NCI-H187 (cell line): ENCODE measurements around the gene HOXC9.

Experiments
- DNase-seq, 2 experiments: peaks; one replicate each; lab custom pipeline; 2025; lab: John Stamatoyannopoulos, UW

HOXC9 gene

DNA sequence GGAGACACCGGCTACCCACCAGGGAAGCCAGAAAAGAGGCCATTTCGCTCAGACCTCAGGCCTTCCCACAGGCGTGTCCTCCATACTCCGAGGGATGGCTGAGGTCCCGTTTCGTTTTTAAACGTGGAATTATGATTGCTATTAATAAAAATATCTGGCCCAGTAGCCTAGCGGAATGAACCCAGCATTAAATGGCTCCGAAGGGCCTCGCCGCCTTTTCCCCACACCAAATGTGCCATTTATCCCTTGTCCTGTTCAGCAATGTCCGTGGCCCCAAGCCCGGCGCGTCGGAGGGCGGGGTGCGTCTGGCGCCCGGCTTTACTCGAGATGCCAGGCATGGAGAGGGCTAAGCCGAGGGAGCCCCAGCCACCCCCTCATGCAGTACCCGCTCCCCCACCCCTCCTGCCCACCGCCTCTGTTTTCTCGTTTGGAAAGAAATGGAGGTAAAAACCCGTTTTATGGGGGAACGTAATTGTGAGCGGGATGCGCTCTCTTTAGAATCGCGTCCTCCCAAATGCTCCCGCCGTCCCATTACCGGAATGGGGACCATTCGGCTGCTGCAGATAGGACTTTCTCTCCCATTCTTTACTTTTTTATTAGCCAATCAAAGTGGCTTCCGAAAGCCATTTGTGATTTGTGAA lies 14.5 kb downstream of the HOXC9 start:
- DNase-seq = no peak

GRCh38 chr12:54015018-54015931 lies 15.3 kb downstream of the HOXC9 start:
- DNase-seq = no peak

DNA sequence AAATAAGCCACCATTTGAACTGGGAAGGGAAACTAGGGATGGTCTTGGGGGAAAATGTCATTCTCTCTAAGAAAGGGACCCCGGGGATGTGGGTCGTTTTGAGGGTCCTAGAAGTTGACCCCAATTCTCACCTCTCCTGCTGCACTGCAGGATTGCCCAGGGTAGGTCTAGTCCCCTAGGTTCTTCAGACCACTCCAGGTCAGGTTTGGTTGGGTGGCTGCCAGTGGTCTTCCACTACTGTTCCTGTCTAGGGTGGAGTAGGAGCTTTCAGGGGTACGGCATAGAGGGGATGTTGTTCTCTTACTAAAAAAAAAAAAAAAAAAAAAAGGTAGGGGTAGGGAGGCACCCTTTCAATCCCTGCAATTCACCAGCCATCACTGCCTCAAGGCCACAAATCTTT lies 16.1 kb downstream of the HOXC9 start:
- no peak for DNase-seq

DNA sequence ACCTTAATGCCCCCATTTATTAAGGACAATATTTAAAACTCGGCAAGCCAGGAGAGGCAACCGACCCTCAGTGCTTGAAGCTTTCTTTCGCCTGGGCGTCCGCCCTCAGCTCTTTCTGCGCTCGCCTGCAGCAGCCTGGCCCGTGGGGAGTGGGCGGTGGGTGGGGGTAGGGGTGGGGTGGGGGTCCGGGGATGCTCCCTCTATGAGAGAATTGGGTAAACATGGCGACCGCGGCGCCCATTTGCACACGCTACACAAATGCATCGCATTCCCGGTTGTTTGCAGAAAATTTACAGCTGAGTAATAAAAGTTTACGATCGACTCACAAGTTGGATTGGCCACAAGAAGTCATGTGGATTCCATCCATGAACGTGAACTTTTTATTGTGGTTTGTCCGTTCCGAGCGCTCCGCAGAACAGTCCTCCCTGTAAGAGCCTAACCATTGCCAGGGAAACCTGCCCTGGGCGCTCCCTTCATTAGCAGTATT lies 16.6 kb downstream of the HOXC9 start:
- DNase-seq = no peak

GRCh38 chr12:54017027-54017788 lies 17.2 kb downstream of the HOXC9 start:
- DNase-seq = peak; percentile 74 to 98

- peak; percentile 97 to 98 for DNase-seq
Observed at GRCh38 chr12:54017878-54018467, 18.0 kb downstream of the HOXC9 start.

DNA sequence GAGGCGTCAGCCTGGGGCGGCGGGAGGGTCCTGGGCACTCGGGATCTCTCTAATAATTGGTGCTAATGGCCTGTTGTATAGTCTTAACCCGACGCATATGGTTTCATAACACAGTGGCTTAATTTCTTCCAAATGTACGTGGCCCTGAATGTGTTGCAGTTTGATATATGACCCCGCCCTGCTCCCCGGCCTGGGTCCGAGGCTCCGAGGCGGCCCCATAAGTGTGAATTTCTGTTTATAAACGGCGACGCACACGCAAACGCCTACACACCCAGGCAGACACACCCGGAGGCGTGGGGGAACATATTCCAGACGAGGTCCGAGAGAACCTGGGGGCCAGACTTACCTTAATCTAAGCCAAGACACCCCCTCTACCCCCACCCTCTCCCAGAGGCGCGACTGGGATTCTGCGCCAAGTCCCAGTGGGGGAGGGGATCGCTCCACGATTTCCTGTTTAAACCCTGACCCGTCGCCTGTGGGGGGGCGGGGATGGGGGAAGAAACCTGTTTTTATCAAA lies 18.6 kb downstream of the HOXC9 start:
- DNase-seq = no peak

- no peak for DNase-seq
Observed at GRCh38 chr12:54019091-54019811, 19.3 kb downstream of the HOXC9 start.

GRCh38 chr12:54019924-54020590 lies 20.1 kb downstream of the HOXC9 start:
- DNase-seq = no peak

DNA sequence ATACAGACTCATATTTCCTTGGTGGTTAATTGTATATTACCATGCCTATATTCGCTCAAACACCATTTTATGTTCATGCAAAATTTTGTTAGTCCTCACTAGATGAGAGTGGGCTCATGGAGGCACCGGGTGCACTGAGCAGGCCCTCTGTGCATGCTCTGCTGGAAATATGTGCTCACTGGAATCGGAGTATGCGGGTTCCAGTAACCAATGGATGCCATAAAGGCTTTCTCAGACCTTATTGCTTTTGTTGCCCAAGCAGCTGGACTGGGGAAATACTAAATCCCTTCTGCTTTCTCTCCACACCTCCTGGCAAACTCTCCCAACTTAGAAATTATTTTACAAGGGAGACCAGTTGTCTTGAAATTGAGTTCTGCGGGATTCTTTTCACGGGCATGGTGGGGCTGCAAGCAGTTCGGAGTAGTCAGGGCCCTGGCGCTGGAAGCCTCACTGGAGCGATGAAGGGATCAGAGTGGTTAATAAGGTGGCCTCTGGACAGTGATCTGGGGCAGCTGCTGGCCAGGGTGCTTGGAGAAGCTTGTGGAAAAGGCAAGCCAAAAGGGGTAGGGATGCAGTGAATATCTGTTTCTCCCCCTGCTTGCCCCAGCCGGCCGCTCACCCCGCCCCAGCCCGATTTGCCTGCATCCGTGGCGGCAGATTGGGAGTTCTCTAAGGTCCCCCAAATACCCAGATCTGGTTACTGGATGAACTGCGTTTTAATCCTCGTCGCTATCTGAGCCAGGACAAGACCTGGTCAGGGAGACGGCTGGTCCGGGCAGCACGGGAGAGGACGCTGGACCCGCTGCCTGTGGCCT lies 20.8 kb downstream of the HOXC9 start:
- no peak for DNase-seq

DNA sequence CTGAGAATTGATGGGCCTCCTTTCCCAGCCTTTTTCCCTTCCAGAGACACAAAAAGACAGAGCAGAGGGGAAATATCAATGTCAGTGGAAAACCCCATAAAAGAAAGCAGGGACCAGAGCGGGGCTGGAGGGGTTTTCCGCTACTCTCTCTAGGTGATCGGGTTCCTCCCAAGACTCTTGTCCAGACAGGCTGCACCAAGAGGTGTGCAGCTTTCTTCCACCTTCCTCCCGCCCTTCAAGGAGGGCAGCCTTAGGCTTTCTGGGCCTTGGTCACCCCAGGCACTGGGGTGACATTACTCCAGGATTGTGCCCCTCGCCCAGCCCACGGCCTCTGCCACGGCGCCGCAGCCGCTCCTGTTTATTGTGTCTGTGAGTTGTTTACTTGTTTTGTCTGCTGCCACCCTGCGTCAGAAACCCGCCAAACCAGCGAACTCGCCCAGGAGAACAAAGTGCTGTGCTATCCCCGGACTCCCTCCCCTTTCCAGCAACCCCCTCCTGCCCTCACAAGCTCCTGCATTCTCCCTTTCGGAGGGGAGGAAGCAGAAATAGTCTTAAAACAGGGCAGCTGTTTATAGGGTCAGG lies 21.6 kb downstream of the HOXC9 start:
- no peak for DNase-seq

DNA sequence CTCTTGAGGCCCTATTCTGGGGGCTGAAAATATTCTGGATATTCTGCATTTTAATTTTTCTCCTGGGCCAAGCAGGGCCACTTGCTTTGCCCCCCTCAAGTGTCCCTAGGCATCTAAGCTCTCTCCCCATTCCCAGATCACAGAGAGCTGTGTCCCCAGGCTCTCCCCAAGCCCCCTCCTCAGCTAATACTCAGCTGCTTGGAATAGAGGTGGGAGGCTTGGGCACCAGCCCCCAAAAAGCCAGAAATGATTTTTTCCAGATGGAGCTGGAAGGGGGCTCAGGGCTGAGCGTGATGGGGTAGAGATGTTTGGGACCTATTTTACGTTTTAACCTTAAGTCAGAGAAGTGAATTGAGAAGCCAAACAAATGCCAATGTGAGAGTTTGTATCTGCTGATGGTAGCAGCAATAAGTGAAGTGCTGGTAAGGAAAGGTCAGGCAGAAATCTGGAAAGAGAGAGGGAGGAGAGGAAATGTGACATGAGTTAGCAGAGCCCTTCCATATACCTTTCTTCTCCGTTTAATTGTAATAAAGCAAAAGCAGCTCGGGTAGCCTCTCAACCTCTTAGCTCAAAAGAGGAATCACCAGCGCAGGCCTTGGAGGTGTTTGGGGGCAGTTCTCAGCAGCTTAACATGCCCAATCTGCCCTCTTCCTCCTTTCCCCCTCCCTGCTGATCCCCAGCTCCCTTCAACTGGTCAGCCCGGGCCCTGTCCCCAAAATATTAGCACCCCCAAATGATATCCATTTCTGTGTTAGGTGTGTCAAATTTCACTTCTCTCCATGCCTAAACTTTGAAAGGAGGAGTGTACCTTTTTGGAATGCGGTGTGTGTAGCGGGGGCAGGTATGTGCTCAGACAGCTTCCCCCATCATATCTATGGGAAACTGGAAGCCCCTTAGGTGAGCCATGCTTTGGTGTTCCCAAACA lies 23.3 kb downstream of the HOXC9 start:
- DNase-seq = no peak

- no peak for DNase-seq
Observed at GRCh38 chr12:54024127-54024526, 24.2 kb downstream of the HOXC9 start.

DNA sequence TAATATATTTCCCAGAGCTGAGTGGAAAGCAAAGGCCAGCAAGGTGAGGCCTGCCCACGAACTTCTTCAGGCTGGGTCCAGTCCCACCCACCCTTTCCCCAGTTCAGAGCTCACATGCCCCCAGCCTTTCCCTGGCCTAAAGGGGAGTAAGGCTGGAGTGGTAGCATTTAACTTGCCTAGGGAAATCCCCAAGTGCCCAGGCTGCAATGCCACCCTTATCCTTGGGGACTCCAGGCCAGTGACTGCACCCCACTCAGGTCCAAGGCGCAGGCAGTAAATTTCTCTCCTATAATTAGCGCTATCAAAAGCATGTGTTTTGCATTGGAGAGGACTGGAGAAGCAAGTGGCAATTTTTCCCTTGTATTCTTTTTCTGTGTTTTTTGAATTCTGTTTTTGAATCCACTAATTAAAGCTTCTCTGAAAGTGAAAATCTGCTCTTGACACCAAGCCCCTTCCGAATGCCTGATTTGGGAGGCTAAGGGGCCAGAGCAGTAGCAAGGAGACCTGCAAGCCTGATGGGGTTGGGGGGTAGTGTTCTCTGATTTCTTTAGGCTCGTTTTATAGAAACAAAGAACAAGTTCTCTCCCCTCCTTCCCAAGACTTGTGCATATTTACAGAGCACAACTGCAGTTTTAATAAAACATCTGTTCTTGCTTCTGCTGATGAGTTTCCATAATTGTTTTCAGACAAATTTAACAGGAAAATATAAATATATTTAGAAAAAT lies 24.8 kb downstream of the HOXC9 start:
- no peak for DNase-seq

DNA sequence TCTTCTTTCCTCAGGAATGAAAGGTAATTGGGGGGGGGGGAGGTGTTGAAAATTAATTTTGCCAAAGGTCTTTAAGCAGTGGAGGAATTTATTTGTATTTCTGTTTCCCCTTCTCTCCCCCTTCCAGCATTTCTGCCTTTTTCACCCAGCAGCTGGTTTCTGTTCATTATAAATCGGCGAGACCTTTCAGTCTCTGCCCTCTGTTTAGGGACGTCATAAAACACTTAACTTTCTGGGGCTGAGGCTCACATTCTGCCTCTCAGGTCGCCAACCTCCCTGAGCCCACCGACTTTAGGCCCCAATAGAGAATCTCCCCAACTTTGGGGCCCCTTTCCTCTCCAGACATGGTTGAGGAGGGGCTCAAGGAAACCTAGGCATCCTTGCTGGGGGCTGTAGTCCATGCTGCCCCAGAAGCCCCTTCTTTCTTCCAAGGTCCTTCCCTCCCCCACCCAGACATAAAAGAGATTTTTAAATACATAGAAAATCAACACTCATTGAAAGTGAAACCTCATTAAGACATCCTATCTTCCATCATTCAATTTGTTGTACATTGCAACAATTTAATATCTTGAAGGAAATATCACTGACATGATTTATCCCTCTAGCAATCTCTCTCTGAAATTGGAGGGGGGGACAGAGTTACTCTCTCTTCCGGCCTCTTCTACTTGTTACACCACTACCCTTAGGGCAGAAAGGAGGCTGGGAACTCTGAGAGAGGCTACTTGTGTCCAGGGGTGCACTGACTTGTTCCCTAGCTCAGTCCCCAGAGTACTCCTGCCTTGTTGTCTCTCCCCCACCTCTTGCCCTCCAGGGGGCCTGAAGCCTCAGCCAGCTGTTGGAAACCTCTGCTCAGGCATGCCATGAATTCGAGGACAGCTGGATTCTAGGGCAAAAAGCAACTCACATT lies 25.8 kb downstream of the HOXC9 start:
- no peak for DNase-seq

GRCh38 chr12:54026640-54027441 lies 26.9 kb downstream of the HOXC9 start:
- no peak for DNase-seq
